ENCODE data around the gene SCN4B.
A peak's percentile ranks its signal among the peaks of the same experiment; 100 is the strongest.

The SCN4B gene

DNA sequence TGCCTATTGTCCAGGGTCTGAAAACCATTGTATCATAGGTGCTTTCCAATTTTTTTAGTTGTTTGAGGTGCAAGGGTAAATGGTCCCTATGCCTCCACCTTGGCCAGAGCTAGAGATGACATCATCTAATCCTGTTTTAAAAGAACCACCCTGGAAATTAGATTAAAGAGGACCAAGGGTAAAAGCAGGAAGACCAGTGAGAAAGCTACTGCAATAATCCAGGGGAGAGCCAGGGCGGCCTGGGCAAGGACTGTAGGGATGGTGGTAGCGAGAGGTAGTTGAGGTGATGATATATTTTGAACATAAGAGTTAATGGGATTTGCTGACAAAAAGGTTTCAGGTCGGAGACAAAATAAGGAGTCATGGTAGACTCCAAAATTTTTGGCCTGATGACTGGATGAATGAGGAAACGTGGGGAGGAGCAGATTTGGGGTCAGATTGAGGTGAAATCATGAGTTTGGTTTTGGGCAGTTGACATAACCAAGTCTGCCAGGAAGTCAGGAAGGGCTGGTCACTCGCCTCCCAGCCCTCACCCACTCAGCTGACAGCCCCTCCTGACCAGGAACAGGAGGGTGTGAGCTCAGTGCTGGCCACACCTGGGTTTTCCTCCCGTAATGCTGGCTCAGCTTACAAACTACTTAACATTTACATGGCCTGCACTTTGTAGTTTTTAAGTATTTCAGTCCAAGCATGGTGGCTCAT, 23.0 kb downstream of the SCN4B start:
- no peak for DNase-seq (ENCODE audit: low read depth)

GRCh38 chr11:118128721-118129470, 23.7 kb downstream of the SCN4B start:
- no peak for DNase-seq (ENCODE audit: low read depth)

- no peak for DNase-seq (ENCODE audit: low read depth)
These were observed 24.3 kb downstream of the SCN4B start for GRCh38 chr11:118128310-118128709.

- DNase-seq (ENCODE audit: low read depth), result no peak
These were observed 26.4 kb downstream of the SCN4B start for GRCh38 chr11:118126082-118126838.

- no peak for DNase-seq (ENCODE audit: low read depth)
These were observed 27.6 kb downstream of the SCN4B start for GRCh38 chr11:118124929-118125535.

DNA sequence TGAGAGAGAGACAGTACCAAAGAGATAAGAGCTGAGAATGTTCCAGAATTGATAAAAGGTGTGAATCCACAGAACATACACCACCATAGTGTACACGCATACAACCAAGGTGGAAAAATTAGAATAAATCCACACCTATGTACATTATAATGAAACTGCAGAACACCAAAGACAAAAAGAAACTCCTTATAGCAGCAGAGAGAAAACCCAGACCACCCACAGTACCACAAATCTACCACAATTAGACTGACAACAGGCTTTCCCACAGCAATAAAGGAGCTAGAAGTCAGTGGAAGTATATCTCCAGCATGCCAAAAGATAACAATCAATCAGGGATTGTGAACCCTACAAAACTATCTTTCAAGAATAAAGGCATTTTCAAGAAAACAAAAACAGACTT, 31.8 kb downstream of the SCN4B start:
- no peak for DNase-seq (ENCODE audit: low read depth)

GRCh38 chr11:118117790-118118601, 34.6 kb downstream of the SCN4B start:
- no peak for DNase-seq (ENCODE audit: low read depth)

DNA sequence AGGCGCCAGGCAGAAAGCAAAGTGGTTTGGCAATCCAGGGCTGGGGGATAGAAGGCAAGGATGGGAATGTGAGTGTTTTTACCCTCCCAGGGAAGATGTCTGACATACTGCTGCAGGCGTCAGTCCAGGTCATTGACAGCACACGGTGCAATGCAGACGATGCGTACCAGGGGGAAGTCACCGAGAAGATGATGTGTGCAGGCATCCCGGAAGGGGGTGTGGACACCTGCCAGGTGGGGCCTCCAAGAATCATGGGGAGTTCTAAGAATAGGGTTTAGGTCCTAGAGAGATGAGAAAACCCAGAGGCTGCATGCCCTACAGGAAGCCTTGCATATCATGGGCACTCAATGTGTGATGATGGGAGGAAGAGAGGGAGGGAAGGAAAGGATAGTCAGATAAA, 37.6 kb downstream of the SCN4B start:
- no peak for DNase-seq (ENCODE audit: low read depth)

DNA sequence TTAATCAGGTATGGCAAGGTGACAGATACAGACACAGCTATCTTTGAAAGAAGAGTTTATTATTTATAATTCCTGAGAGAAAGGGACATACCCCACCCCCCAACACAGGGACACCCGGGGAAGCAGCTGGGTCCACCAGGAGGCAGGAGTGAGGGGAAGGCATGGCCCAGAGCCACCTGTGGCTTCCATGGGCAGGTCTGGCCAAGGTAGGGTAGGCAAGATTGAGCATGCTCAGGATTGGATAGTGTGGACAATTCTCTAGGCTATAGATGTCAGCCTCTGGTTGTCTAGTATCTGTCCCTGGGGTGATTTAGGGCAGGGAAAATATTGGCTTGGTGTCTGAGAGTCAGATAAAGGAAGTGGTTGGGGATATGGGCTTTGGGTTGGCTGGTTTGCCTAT, 38.4 kb downstream of the SCN4B start:
- DNase-seq (ENCODE audit: low read depth), result no peak

DNA sequence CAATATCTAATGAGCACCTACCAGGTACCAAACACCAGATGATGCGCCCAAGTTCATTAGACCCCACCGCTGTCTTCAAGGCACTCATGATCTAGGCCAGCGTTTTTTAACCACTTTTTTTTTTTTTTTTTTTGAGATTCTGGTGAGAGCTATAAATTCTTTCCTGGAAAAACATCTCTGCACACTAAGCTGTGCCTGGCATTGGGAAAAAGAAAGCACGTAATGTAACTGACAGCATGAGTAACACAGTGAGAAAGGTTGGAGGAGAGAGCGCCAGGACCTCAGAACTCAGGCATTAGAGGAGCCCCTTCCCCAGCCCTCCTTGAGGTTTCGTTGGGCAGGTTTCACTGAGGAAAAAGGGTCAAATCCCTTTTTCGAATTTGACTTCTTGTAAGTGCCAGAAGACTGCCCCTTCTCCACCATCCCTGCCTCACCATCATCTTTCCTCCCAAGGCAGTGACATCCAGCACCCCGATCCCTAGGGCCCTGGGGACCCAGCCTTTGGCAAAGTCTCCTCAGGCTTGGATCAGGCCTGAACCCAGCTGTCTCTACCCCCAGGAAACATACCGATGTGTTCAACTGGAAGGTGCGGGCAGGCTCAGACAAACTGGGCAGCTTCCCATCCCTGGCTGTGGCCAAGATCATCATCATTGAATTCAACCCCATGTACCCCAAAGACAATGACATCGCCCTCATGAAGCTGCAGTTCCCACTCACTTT, 39.8 kb downstream of the SCN4B start:
- DNase-seq (ENCODE audit: low read depth), result no peak

DNA sequence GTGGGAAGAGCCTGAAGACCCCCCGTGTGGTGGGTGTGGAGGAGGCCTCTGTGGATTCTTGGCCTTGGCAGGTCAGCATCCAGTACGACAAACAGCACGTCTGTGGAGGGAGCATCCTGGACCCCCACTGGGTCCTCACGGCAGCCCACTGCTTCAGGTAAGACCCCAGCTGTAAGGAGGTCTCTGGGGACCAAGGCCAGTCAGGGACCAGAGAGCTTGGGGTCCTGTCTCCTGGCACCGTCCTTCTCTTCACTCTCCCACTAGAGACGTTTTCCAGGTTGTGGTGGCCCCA, 40.9 kb downstream of the SCN4B start:
- DNase-seq (ENCODE audit: low read depth), result no peak

DNA sequence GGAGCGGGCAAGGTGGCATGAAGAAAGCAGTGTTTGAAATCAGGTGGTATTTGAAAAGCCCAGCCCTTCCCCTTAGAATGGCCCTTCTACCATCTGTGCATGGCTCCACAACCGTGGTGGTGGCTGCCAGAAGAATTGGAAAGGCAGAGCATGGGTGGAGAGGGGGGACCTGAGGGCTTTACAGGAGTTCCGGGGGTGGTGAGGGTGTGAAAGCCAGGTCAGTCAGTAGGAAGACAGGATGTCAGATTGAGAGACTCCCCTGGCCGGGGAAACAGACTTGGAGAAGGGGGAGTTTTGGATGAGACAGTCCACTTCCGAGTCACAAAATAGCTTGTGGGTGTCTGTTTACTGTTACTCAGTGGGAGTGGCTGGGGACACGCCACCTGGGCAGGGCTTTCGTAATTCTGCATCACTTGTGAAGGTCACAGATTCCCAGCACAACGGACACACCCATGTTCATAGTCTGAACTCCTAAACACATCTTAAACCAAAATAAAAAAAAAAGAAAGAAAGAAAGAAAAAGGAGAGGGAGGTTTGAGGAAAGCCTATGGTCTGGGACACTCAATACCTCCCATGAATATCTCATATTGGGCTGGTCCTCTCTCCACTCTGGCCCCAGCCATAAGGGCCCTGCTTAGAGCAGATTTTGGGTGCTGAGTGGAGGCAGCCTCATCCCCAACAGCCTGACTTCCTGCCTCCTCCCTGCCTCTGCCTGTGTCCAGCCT, 41.4 kb downstream of the SCN4B start:
- DNase-seq (ENCODE audit: low read depth), result no peak

DNA sequence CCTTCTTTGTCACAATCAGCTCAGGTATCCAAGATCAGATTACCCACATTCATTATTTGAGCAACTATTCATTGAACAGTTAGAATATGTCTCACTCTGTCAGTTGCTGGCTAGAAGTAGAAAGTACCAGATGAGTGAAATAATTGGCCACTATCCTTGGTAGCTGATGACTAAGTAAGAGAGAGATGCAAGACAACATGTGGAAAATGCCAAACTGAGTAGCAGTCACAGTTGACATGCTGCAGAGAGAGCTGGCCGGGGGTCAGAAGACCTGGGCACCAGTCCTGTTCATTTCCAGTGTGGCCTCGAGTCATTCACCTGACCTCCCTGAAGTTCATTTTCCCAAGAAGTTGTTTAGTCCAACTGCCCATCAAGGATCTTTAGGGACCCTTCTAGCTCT, 43.4 kb downstream of the SCN4B start:
- DNase-seq (ENCODE audit: low read depth), result no peak

- DNase-seq (ENCODE audit: low read depth), result no peak
These were observed 44.1 kb downstream of the SCN4B start for GRCh38 chr11:118108513-118108912.

DNA sequence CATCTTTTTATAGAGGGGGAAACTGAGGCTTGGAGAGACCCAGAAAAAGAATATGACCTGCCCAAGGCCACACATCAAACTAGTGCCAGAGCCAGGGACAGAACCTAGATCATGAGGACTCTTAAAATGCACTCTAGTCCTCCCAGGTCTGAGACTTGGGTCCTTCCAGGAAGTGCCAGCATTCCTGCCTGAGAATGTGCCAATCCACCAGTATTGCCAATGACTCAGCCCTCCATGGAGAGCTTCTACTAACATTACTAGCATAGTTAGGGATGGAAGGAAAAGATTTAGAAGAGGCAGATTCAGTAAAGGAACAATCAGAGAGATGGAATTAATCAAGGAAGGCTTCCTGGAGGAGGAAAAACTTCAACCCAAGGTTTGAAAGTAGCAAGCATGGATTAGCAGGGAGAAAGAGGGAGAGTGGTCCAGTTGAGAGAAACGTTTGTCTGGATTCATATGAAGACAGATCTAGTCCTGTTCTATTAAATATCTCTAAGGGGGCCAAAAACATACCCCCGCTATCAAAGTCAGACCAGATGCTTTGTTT, 45.8 kb downstream of the SCN4B start:
- no peak for DNase-seq (ENCODE audit: low read depth)

GRCh38 chr11:118105657-118106305, 46.8 kb downstream of the SCN4B start:
- DNase-seq (ENCODE audit: low read depth), result no peak

GRCh38 chr11:118104491-118104890, 48.1 kb downstream of the SCN4B start:
- DNase-seq (ENCODE audit: low read depth), result no peak

GRCh38 chr11:118102721-118103261, 49.8 kb downstream of the SCN4B start:
- DNase-seq (ENCODE audit: low read depth), result peak; percentile 73

- no peak for DNase-seq (ENCODE audit: low read depth)
These were observed 51.9 kb downstream of the SCN4B start for GRCh38 chr11:118100691-118101232.

Data from CMK (cell line).